Measurements from ENCODE around the gene SLFN5. TPM values are rescaled to one million over a fixed set of nuclear protein-coding genes. Genes with fewer than 3 reads are reported as not detected.
"Not testable (repeated sequence)": the region's sequence is repeated elsewhere in the genome, so short reads cannot be mapped to it uniquely, and the experiment has no call there.

The SLFN5 gene
- total and polyA plus RNA-seq, 7 donors = 1.7 to 23.7 (median 14.5) TPM

DNA sequence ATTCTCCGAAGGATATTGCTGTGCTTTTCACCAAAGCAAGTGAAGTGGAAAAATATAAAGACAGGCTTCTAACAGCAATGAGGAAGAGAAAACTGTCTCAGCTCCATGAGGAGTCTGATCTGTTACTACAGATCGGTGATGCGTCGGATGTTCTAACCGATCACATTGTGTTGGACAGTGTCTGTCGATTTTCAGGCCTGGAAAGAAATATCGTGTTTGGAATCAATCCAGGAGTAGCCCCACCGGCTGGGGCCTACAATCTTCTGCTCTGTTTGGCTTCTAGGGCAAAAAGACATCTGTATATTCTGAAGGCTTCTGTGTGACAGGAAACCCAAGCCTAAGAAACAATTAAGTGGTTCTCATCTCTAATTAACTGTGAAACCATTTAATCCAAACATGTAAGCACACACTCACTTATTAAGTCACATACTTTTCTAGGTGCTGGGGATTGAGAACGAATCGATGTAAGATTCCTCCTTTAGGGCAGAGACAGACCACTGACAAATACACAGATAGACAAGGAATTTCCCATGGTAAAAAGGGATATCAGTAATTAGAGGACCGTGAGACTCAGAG, 22.8 kb downstream of the SLFN5 start:
- intact Hi-C loops (cut with DNase I) = loop anchor here in 1 of 2 donors (2.0 kb wide), 1 partner anchor 19 kb away; no protein-coding TSS in a partner anchor
- TF ChIP-seq, protein P1, sequence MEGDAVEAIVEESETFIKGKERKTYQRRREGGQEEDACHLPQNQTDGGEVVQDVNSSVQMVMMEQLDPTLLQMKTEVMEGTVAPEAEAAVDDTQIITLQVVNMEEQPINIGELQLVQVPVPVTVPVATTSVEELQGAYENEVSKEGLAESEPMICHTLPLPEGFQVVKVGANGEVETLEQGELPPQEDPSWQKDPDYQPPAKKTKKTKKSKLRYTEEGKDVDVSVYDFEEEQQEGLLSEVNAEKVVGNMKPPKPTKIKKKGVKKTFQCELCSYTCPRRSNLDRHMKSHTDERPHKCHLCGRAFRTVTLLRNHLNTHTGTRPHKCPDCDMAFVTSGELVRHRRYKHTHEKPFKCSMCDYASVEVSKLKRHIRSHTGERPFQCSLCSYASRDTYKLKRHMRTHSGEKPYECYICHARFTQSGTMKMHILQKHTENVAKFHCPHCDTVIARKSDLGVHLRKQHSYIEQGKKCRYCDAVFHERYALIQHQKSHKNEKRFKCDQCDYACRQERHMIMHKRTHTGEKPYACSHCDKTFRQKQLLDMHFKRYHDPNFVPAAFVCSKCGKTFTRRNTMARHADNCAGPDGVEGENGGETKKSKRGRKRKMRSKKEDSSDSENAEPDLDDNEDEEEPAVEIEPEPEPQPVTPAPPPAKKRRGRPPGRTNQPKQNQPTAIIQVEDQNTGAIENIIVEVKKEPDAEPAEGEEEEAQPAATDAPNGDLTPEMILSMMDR (IDR thresholded peaks at IDR 0.05) = no peak
- DNase-seq (no peak), ATAC-seq (no peak)
- Histone ChIP-seq H3K9me3 (no peaks in the 10 kb centered on the region), H3K36me3 (ENCODE audit: insufficient read depth in 1 of 2, low read depth in 1 of 2) (peaks cover 2 to 61% of the 10 kb centered on the region in 2 donors), H3K4me3 (no peak overlapping the region), H3K27ac (no peak overlapping the region), H3K4me1 (no peaks in the 10 kb centered on the region), H3K27me3 (ENCODE audit: insufficient read depth in 3 of 3, low read length in 2 of 3) (no peaks in the 10 kb centered on the region)
- 80 to 84% (median 83%) methylated on average over 11 of the region's 11 CpGs for WGBS, 3 donors

DNA sequence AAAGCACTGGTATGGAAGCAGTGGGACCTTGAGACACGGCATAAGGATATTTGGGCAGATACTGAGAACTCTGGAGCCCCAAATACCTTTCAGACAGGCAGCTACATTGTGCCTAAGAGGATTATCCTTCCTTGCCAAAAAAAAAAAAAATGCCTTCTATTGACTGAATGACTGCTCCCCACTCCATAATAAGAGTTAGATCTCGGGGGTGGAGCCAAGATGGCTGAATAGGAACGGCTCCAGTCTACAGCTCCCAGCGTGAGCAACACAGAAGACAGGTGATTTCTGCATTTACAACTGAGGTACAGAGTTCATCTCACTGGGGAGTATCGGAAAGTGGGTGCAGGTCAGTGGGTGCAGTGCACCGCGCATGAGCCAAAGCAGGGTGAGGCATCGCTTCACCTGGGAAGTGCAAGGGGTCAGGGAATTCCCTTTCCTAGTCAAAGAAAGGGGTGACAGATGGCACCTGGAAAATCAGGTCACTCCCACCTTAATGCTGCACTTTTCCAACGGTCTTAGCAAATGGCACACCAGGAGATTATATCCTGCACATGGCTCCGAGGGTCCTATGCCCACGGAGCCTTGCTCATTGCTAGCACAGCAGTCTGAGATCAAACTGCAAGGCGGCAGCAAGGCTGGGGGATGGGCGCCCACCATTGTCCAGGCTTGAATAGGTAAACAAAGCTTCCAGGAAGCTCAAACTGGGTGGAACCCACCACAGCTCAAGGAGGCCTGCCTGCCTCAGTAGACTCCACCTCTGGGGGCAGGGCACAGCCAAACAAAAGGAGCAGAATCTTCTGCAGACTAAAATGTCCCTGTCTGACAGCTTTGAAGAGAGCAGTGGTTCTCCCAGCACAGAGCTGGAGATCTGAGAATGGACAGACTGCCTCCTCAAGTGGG, 31.5 kb downstream of the SLFN5 start:
- WGBS, 3 donors = 72 to 83% (median 82%) methylated on average over 12 to 13 of the region's 13 CpGs
- intact Hi-C loops (cut with DNase I); H3K27ac ChIP-seq; H3K4me1 ChIP-seq; H3K27me3 ChIP-seq (ENCODE audit: insufficient read depth in 3 of 3, low read length in 2 of 3); H3K36me3 ChIP-seq (ENCODE audit: insufficient read depth in 1 of 2, low read depth in 1 of 2); ATAC-seq; H3K4me3 ChIP-seq; H3K9me3 ChIP-seq; DNase-seq: not testable (repeated sequence)

GRCh38 chr17:35278454-35278853, 35.6 kb downstream of the SLFN5 start:
- intact Hi-C loops (cut with DNase I); DNase-seq; H3K9me3 ChIP-seq; H3K4me3 ChIP-seq; ATAC-seq; H3K27me3 ChIP-seq (ENCODE audit: insufficient read depth in 3 of 3, low read length in 2 of 3); H3K36me3 ChIP-seq (ENCODE audit: insufficient read depth in 1 of 2, low read depth in 1 of 2); H3K27ac ChIP-seq; H3K4me1 ChIP-seq: not testable (repeated sequence)
- WGBS, 3 donors = 54 to 59% (median 59%) methylated on average over 6 of the region's 6 CpGs

DNA sequence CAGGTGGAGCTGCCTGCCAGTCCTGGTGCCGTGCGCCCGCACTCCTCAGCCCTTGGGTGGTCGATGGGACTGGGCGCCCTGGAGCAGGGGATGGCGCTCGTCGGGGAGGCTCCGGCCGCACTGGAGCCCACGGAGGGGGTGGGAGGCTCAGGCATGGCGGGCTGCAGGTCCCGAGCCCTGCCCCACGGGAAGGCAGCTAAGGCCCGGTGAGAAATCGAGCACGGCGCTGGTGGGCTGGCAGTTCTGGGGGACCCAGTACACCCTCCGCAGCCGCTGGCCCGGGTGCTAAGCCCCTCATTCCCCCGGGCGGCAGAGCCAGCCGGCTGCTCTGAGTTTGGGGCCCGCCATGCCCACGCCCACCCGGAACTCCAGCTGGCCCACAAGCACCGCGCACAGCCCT, 36.0 kb downstream of the SLFN5 start:
- DNase-seq; H3K36me3 ChIP-seq (ENCODE audit: insufficient read depth in 1 of 2, low read depth in 1 of 2); H3K27me3 ChIP-seq (ENCODE audit: insufficient read depth in 3 of 3, low read length in 2 of 3); H3K4me3 ChIP-seq; H3K27ac ChIP-seq; ATAC-seq; H3K4me1 ChIP-seq; intact Hi-C loops (cut with DNase I); H3K9me3 ChIP-seq: not testable (repeated sequence)
- WGBS, 3 donors = 94 to 98% (median 95%) methylated on average over 21 to 29 of the region's 29 CpGs

GRCh38 chr17:35283767-35284166, 40.9 kb downstream of the SLFN5 start:
- Histone ChIP-seq H3K27ac (no peak overlapping the region), H3K27me3 (ENCODE audit: insufficient read depth in 3 of 3, low read length in 2 of 3) (peaks cover 0 to 1% (median 0%) of the 10 kb centered on the region in 3 donors), H3K4me1 (no peaks in the 10 kb centered on the region), H3K36me3 (ENCODE audit: insufficient read depth in 1 of 2, low read depth in 1 of 2) (no peaks in the 10 kb centered on the region), H3K9me3 (no peaks in the 10 kb centered on the region), H3K4me3 (no peak overlapping the region)
- DNase-seq (no peak), ATAC-seq (no peak)
- TF ChIP-seq, protein P1 (IDR thresholded peaks at IDR 0.05) = no peak
- intact Hi-C loops (cut with DNase I) = loop anchor here in 1 of 2 donors (2.0 kb wide), 1 partner anchor 19 kb away; no protein-coding TSS in a partner anchor

DNA sequence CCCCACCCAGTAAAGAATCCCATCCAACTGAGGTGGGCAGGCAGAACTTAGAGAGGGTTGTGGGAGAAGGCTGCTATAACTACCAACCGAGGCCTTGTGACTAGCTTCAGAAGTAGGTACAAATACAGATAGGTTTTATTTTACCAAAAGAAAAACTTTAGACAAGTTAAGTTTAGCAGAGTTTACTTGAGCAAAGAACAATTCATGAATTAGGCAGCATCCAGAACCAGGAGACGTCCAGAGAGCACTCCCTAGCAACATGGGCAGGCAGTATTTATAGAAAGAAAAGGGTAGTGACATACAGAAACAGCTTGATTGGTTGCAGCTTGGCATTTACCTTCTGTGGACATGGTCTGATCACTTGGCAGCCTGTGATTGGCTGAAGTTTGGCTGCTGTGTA, 42.1 kb downstream of the SLFN5 start:
- no peak for DNase-seq
- TF ChIP-seq, protein P1 (IDR thresholded peaks at IDR 0.05) = no peak
- H3K4me1 ChIP-seq = no peaks in the 10 kb centered on the region
- no peaks in the 10 kb centered on the region for H3K36me3 ChIP-seq (ENCODE audit: insufficient read depth in 1 of 2, low read depth in 1 of 2)
- no peak overlapping the region for H3K4me3 ChIP-seq
- ATAC-seq = no peak
- 70 to 89% (median 72%) methylated on average over 2 of the region's 2 CpGs for WGBS, 3 donors
- intact Hi-C loops (cut with DNase I) = loop anchor here in 1 of 2 donors (2.0 kb wide), 1 partner anchor 20 kb away; no protein-coding TSS in a partner anchor
- H3K27ac ChIP-seq = no peak overlapping the region
- H3K9me3 ChIP-seq = no peaks in the 10 kb centered on the region
- peaks cover 0 to 2% (median 0%) of the 10 kb centered on the region in 3 donors for H3K27me3 ChIP-seq (ENCODE audit: insufficient read depth in 3 of 3, low read length in 2 of 3)
